Psoas muscle (tissue), 8 donors: ENCODE measurements around the gene EHMT1. TPM values are rescaled to one million over a fixed set of nuclear protein-coding genes. Genes with fewer than 3 reads are reported as not detected.
A peak's percentile ranks its signal among the peaks of the same experiment; 100 is the strongest.

Experiments
- ATAC-seq, 4 donors: fragments of 200-7000 bp; cut with Tn5 transposase; one replicate each; pipeline ENCODE4 v1.9.1; 2020; ENCODE audit warnings: moderate library complexity in 3 of 4, mild to moderate bottlenecking in 2 of 4
- DNase-seq, 2 donors: peaks; one replicate each; pipeline ENCODE4 v3.0.0-alpha.2; 2020
- H3K27ac ChIP-seq: fragments of 200-600 bp; one replicate; pipeline ENCODE4 v1.8.0; 2022
- H3K27me3 ChIP-seq, 3 donors: fragments of 200-600 bp in 1 of 3; one replicate each; pipeline versions ENCODE4 v1.6.1 to v1.8.0; 2013 to 2022; ENCODE audit warnings: low read length in 2 of 3, mild to moderate bottlenecking in 2 of 3, moderate library complexity in 1 of 3; ENCODE audit not compliant: insufficient read depth in 3 of 3
- H3K36me3 ChIP-seq, 2 donors: fragments of 200-600 bp in 1 of 2; one replicate each; pipeline versions ENCODE4 v1.6.1 to v1.8.0; 2013 to 2022; ENCODE audit warnings: low read depth in 1 of 2, mild to moderate bottlenecking in 1 of 2, moderate library complexity in 1 of 2; ENCODE audit not compliant: insufficient read depth in 1 of 2
- H3K4me1 ChIP-seq: fragments of 200-600 bp; one replicate; pipeline ENCODE4 v1.8.0; 2022
- H3K4me3 ChIP-seq: fragments of 200-600 bp; one replicate; pipeline ENCODE4 v1.8.0; 2022; ENCODE audit warnings: mild to moderate bottlenecking
- H3K9me3 ChIP-seq: fragments of 200-600 bp; one replicate; pipeline ENCODE4 v1.8.0; 2022
- WGBS, 3 donors: extraction: QIAGEN DNeasy Blood & Tissue Kit; methylation state at CpG; one replicate each; pipeline versions ENCODE4 v1.1.6 to v1.1.7; 2013; 5-methylcytosine and 5-hydroxymethylcytosine counted together
- intact Hi-C, 2 donors: fragments of 100-400 bp; cut with DNase I; formaldehyde crosslinking; loops; one replicate each; pipeline versions ENCODE4 v1.11.0 to v1.14.2; 2022
- polyA plus RNA-seq, 3 donors: library from polyadenylated mRNA; stranded (reverse); fragments of 200-250 nt; gene quantifications; one replicate each; pipeline ENCODE4 v1.2.3, GENCODE V29; 2013
- total RNA-seq, 4 donors: library from RNA; stranded (reverse); fragmentation: NEBNext Ultra II Directional in 2 of 4; extraction: Animal tissue kit (Norgen Biotek cat#: 25700) in 2 of 4; gene quantifications; one replicate each; pipeline versions ENCODE4 v1.2.1 to v1.2.4, GENCODE V29; 2021 to 2023
- TF ChIP-seq, protein P1 (sequence below): fragments of 200-600 bp; IDR thresholded peaks from one replicate; pipeline ENCODE4 v1.8.0; 2022; ENCODE audit warnings: antibody characterized with exemption
- donor health status: healthy with polysubstance abuse.
- donor health status: DM: no; HTN: no; CAD: no; lungs with moderate emphysema.
- donor health status: Bipolar disorder and iron deficiency.
- donor health status: healthy.
- donor health status: DM: yes; HTN: yes; CAD: no.
- donor health status: DM: no; HTN: no; CAD: no.
- donor health status: DM: no; HTN: no; CAD: no.
- donor health status: DM: yes; HTN: yes; CAD: no.

Gene EHMT1
- total and polyA plus RNA-seq, 7 donors, result 29.0 to 49.6 (median 31.2) TPM

DNA sequence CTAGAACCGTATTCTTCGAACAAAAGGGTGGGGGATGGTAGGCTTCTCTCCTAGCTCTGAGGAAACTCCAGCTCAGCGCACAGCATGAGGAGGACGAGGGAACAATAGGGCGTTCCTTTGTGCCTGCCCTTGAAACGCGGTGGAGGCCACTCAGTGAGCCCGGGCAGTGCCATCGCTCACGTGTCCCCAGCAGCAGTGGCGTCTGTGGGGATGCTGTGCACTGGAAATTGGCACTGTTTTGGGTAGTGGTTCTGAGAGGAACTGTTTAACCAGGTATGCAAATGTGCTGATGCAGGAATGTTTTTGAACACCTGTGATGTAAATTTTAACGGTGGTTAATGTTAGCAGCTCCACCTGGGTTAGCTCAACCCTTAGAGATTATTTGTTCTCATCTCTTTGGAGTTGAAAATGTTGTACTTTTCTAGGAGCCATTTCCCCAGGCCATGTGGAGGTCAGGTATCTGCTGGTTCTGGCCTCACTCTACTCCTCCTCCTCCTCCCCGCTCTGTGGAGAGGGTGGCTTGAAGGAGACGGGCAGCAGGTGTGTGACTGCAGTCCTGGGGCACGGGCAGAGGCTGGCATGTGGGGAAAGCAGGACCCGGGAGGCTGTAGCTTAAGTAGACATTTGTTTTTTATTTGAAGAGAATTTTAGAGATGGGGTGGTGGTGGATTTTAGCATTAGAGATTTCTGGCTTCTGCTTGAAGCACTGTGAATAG, 48.3 kb downstream of the EHMT1 start:
- ATAC-seq (no peak), DNase-seq (no peak)
- Histone ChIP-seq H3K27ac (no peak overlapping the region), H3K36me3 (no peaks in the 10 kb centered on the region), H3K4me3 (no peak overlapping the region), H3K27me3 (no peaks in the 10 kb centered on the region), H3K9me3 (no peaks in the 10 kb centered on the region), H3K4me1 (peaks cover 13% of the 10 kb centered on the region)
- 62 to 71% (median 63%) methylated on average over 16 of the region's 16 CpGs for WGBS, 3 donors
- TF ChIP-seq, protein P1, sequence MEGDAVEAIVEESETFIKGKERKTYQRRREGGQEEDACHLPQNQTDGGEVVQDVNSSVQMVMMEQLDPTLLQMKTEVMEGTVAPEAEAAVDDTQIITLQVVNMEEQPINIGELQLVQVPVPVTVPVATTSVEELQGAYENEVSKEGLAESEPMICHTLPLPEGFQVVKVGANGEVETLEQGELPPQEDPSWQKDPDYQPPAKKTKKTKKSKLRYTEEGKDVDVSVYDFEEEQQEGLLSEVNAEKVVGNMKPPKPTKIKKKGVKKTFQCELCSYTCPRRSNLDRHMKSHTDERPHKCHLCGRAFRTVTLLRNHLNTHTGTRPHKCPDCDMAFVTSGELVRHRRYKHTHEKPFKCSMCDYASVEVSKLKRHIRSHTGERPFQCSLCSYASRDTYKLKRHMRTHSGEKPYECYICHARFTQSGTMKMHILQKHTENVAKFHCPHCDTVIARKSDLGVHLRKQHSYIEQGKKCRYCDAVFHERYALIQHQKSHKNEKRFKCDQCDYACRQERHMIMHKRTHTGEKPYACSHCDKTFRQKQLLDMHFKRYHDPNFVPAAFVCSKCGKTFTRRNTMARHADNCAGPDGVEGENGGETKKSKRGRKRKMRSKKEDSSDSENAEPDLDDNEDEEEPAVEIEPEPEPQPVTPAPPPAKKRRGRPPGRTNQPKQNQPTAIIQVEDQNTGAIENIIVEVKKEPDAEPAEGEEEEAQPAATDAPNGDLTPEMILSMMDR, result no peak
- intact Hi-C loops, result no loop called here

DNA sequence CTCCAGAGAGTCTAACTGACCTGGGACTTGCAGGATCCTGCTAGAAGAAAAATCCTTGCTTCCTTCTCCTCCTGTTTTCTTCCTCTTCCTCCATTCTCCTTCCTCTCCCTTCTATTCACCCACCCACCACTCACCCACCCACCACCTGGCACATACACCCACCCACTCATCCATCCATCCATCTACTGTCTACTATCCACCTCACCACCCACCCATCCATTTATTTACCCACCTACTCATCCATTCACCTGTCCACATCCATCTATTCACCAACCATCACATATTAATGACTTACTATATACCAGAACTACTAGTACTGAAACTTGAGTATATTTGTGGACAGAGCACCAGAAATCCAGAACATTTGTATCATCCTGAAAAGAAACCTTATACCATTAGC, 49.4 kb downstream of the EHMT1 start:
- Histone ChIP-seq H3K4me3 (no peak overlapping the region), H3K4me1 (peaks cover 18% of the 10 kb centered on the region), H3K27ac (no peak overlapping the region), H3K9me3 (no peaks in the 10 kb centered on the region), H3K27me3 (no peaks in the 10 kb centered on the region), H3K36me3 (no peaks in the 10 kb centered on the region)
- intact Hi-C loops, result no loop called here
- ATAC-seq (no peak), DNase-seq (no peak)
- TF ChIP-seq, protein P1, result no peak

DNA sequence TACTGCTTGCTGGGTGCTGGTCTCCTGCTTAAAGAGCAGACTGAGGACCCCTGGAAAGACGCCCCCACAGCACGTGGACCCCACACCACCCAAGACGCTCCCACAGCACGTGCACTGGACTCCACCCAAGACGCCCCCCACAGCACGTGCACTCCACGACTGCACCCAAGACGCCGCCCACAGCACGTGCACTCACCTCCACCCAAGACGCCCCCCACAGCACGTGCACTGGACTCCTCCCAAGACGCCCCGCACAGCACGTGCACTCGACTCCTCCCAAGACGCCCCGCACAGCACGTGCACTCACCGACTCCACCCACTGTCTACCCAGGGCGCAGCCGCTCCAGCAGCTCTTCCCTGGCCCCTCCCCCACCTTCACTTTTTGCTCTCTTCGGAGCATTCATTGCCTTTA, 50.5 kb downstream of the EHMT1 start:
- TF ChIP-seq, protein P1, result no peak
- ATAC-seq, result no peak
- H3K27me3 ChIP-seq, result no peaks in the 10 kb centered on the region
- no peaks in the 10 kb centered on the region for H3K9me3 ChIP-seq
- H3K36me3 ChIP-seq, result no peaks in the 10 kb centered on the region
- 81 to 84% (median 82%) methylated on average over 23 of the region's 23 CpGs for WGBS, 3 donors
- intact Hi-C loops, result no loop called here
- no peak overlapping the region for H3K4me3 ChIP-seq
- H3K4me1 ChIP-seq, result peaks cover 26% of the 10 kb centered on the region
- DNase-seq, result no peak
- no peak overlapping the region for H3K27ac ChIP-seq

DNA sequence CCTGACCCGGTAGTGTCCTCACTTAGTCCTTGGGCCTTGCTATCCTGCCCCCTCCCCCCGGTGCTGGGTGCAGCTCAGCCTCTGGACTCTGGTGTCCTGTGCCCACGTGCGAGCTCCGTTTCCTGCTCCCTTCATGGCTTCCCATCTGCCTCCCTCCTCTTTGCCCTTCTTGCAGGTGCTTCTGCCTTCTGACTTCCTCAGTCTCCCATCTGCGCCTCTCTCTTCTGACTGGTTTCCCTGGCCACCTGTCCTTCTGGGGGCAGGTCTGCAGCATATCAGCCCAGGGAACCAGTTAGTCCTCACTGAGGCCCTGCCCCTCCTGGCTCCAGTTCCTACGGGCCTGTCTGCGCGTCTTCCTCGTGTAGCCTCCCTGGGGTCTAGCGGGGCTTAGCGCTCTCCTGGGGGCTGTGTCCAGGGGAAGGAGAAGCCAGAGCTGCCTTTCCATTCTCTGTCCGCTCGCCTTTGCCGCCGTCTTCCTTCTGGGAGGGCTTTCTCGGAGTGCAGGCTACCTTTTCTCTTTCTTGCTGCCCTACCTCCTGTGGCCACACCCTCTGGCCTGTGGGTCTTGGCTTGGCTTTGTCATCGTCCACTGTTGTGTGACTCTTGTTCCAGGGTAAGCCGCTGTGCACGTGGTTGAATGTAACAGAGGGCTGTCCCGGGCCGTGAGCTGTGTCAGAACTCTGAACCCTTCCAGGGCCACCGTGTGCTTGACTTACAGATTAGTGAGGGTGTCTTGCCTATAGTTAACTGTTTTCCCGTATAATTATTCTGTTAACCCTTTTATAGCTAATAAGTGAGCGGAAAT, 51.8 kb downstream of the EHMT1 start:
- Histone ChIP-seq H3K36me3 (no peaks in the 10 kb centered on the region), H3K27me3 (no peaks in the 10 kb centered on the region), H3K9me3 (no peaks in the 10 kb centered on the region), H3K27ac (no peak overlapping the region), H3K4me1 (peaks cover 31% of the 10 kb centered on the region), H3K4me3 (no peak overlapping the region)
- TF ChIP-seq, protein P1, result no peak
- 45 to 54% (median 48%) methylated on average over 25 of the region's 25 CpGs for whole genome bisulfite sequencing, 3 donors
- peak; percentile 46 to 66 for DNase-seq
- ATAC-seq, result peak; percentile 78 to 90 (median 84)
- intact Hi-C loops, result loop anchor here in 1 of 2 donors (5.0 kb wide), 1 partner anchor 102 kb away; no protein-coding TSS in a partner anchor
